Hepatocyte (in vitro differentiated cells): Measurements from ENCODE around the gene VSTM2L. TPM values are rescaled to one million over a fixed set of nuclear protein-coding genes. Genes with fewer than 3 reads are reported as not detected.

ENCODE experiments used
- DNase-seq: peaks from one replicate; pipeline ENCODE4 v3.0.0-alpha.2; 2016; ENCODE audit warnings: low spot score
- H2AFZ ChIP-seq: fragments of 200-600 bp; sonication (generic); 2 replicates; pipeline ENCODE4 v1.6.0; 2016; ENCODE audit warnings: antibody characterized with exemption, mild to moderate bottlenecking
- H3K27ac ChIP-seq: fragments of 200-600 bp; sonication (generic); 2 replicates; pipeline ENCODE4 v1.5.1; 2016; ENCODE audit warnings: mild to moderate bottlenecking
- H3K27me3 ChIP-seq: fragments of 200-600 bp; sonication (generic); 2 replicates; pipeline ENCODE4 v1.6.1; 2016
- H3K36me3 ChIP-seq: fragments of 200-600 bp; sonication (generic); replicated peaks from 2 replicates; pipeline ENCODE4 v1.5.1; 2016; ENCODE audit warnings: low read depth; ENCODE audit not compliant: insufficient read depth
- H3K4me1 ChIP-seq: fragments of 200-600 bp; sonication (generic); 2 replicates; pipeline ENCODE4 v1.5.1; 2016; ENCODE audit warnings: mild to moderate bottlenecking, moderate library complexity; ENCODE audit not compliant: insufficient read depth
- H3K4me2 ChIP-seq: fragments of 200-600 bp; sonication (generic); 2 replicates; pipeline ENCODE4 v1.6.0; 2016
- H3K4me3 ChIP-seq: fragments of 200-600 bp; sonication (generic); 2 replicates; pipeline ENCODE4 v1.5.1; 2016; ENCODE audit warnings: mild to moderate bottlenecking
- H3K79me2 ChIP-seq: fragments of 200-600 bp; sonication (generic); 2 replicates; pipeline ENCODE4 v1.6.0; 2017; ENCODE audit warnings: mild to moderate bottlenecking
- H3K9me2 ChIP-seq: fragments of 200-600 bp; sonication (generic); replicated peaks from 2 replicates; pipeline ENCODE4 v1.6.0; 2017; ENCODE audit warnings: mild to moderate bottlenecking; ENCODE audit not compliant: insufficient read depth
- H3K9me3 ChIP-seq: fragments of 200-600 bp; sonication (generic); 2 replicates; pipeline ENCODE4 v1.5.1; 2016; ENCODE audit warnings: low read depth, mild to moderate bottlenecking
- H4K20me1 ChIP-seq: fragments of 200-600 bp; sonication (generic); 2 replicates; pipeline ENCODE4 v1.6.0; 2016; ENCODE audit warnings: mild to moderate bottlenecking; ENCODE audit not compliant: insufficient read depth, poor library complexity, severe bottlenecking
- EZH2 ChIP-seq: fragments of 200-600 bp; sonication (generic); IDR thresholded peaks from 2 replicates; pipeline ENCODE4 v1.6.1; 2016; ENCODE audit warnings: antibody characterized with exemption, mild to moderate bottlenecking, borderline replicate concordance
- EZH2phosphoT487 ChIP-seq: fragments of 200-600 bp; sonication (generic); IDR thresholded peaks from one replicate; pipeline ENCODE4 v1.6.1; 2018; ENCODE audit warnings: antibody characterized with exemption, mild to moderate bottlenecking, low read depth, moderate library complexity; ENCODE audit not compliant: unreplicated experiment, severe bottlenecking
- WGBS: methylation state at CpG from one replicate; pipeline ENCODE4 v1.1.6; 2016; ENCODE audit warnings: low lambda C conversion rate; ENCODE audit errors: missing lambda C conversion rate; 5-methylcytosine and 5-hydroxymethylcytosine counted together
- polyA plus RNA-seq: library from polyadenylated mRNA; unstranded; fragments of >200 nt; fragmentation: Nextera tagmentation; extraction: Ambion mirVana; gene quantifications from 2 replicates; pipeline ENCODE4 v1.2.1, GENCODE V29; 2016
- total RNA-seq: library from RNA; depleted of rRNA; stranded (reverse); fragments of >200 nt; gene quantifications from 2 replicates; pipeline ENCODE4 v1.2.3, GENCODE V29; 2014
- TF ChIP-seq, protein P1 (sequence below): fragments of 200-600 bp; sonication (generic); IDR thresholded peaks from 2 replicates; pipeline ENCODE4 v1.5.1; 2016; ENCODE audit warnings: antibody characterized with exemption, mild to moderate bottlenecking; ENCODE audit not compliant: poor library complexity

VSTM2L gene
- total and polyA plus RNA-seq, 2 experiments from 2014 or later = 2.5 to 3.7 TPM

DNA sequence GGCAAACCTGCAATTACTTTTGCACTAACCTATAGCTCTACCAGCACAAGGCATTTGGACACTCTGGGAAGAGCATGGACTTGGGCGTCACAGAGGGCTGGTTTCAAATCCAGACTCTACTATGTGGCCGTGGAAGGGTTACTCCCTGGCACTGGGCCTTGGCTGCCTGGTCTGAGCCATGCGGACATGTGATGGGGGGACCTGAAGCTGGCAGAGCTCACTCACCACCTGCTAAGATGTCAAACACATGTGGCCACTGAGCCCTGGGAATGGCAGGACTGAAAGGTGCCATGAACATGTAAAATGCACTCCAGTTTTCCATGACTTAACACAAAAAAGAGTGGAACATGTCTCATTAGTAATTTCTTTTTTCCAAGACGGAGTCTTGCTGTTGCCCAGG is 23.7 kb downstream of the VSTM2L start:
- Histone ChIP-seq H4K20me1 (no peaks in the 10 kb centered on the region), H3K79me2 (no peaks in the 10 kb centered on the region), H3K36me3 (no peaks in the 10 kb centered on the region), H3K4me2 (no peak overlapping the region), H3K9me3 (no peaks in the 10 kb centered on the region), H3K4me3 (no peak overlapping the region), H3K27ac (no peak overlapping the region), H3K27me3 (no peaks in the 10 kb centered on the region), H3K9me2 (no peaks in the 10 kb centered on the region), H2AFZ (no peak overlapping the region), H3K4me1 (no peaks in the 10 kb centered on the region)
- no peak for DNase-seq
- TF ChIP-seq EZH2phosphoT487 = no peak
- TF ChIP-seq, protein P1, sequence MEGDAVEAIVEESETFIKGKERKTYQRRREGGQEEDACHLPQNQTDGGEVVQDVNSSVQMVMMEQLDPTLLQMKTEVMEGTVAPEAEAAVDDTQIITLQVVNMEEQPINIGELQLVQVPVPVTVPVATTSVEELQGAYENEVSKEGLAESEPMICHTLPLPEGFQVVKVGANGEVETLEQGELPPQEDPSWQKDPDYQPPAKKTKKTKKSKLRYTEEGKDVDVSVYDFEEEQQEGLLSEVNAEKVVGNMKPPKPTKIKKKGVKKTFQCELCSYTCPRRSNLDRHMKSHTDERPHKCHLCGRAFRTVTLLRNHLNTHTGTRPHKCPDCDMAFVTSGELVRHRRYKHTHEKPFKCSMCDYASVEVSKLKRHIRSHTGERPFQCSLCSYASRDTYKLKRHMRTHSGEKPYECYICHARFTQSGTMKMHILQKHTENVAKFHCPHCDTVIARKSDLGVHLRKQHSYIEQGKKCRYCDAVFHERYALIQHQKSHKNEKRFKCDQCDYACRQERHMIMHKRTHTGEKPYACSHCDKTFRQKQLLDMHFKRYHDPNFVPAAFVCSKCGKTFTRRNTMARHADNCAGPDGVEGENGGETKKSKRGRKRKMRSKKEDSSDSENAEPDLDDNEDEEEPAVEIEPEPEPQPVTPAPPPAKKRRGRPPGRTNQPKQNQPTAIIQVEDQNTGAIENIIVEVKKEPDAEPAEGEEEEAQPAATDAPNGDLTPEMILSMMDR = no peak
- TF ChIP-seq EZH2 = no peak
- 94% methylated on average over 4 of the region's 4 CpGs for WGBS

DNA sequence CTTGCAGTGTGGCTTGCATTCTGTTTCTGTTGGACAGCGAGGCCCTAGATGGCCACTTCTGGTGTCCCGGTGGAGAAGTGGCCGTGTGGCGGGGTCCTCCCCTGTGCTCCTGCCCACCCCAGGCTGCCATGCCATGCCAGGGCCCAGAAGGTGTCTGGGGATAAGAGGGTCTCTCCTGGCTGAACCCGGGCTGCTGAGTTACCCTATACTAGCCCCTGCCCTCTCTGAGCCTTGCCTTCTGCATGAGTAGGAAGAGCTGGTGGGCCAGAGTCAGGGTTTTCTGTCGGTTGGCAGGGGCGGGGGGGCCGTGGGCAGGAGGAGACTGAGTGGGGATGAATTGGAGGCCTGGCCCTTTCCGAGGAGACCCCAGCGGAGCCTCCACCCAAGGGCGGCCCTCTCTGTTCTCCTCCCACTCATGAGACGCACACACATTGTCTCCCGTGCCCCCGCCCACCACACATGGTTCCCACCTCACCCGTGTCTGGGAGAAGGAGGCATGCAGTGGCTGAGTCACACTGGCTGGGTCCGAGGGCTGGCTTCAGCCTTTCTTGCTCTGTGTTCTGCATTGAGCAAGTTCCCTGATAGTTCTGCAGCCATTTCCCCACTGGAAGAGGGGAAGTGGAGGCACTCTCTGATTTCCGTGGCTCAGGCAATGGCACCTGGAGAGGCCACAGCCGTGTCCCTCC is 24.6 kb downstream of the VSTM2L start:
- Histone ChIP-seq H3K27me3 (no peaks in the 10 kb centered on the region), H2AFZ (no peak overlapping the region), H3K4me2 (no peak overlapping the region), H3K9me3 (no peaks in the 10 kb centered on the region), H3K9me2 (no peaks in the 10 kb centered on the region), H3K36me3 (no peaks in the 10 kb centered on the region), H3K4me3 (no peak overlapping the region), H3K79me2 (no peaks in the 10 kb centered on the region), H4K20me1 (no peaks in the 10 kb centered on the region), H3K4me1 (no peaks in the 10 kb centered on the region), H3K27ac (no peak overlapping the region)
- 86% methylated on average over 16 of the region's 18 CpGs for WGBS
- DNase-seq = no peak
- no peak for TF ChIP-seq EZH2
- TF ChIP-seq, protein P1 = no peak
- TF ChIP-seq EZH2phosphoT487 = no peak

DNA sequence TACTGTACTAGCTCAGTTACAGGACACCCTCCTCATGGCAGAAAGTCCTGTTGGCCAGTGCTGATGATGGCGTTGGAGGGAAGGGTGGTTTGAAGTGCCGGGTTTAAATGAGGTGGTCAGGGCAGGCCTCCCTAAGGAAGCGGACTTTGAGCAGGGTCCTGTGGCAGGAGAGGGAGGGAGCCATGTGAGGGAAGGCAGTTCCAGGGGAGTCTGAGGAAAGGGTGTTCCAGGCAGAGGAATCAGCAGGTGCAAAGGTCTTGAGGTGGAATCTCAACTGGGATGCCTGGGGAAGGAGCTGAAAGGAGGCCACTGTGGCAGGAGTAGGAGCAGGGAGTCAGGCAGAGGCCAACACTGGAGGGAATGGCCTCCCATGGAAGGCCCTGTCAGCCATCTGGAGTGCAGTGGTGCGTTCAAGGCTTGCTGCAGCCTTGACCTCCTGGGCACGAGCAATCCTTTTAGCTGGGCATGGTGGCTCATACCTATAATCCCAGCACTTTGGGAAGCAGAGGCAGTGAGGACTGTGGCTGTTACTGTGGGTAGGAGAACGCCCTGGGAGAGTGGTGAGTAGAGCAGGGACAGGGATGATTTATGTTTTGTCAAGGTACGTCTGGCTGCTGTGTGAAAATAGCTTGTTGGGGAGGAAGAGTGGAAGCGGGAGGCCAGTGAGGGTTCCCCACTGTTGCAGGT is 26.2 kb downstream of the VSTM2L start:
- H3K36me3 ChIP-seq = no peaks in the 10 kb centered on the region
- no peaks in the 10 kb centered on the region for H3K4me1 ChIP-seq
- no peaks in the 10 kb centered on the region for H3K9me3 ChIP-seq
- H4K20me1 ChIP-seq = no peaks in the 10 kb centered on the region
- 78% methylated on average over 8 of the region's 8 CpGs for WGBS
- no peaks in the 10 kb centered on the region for H3K9me2 ChIP-seq
- no peak overlapping the region for H3K4me3 ChIP-seq
- no peaks in the 10 kb centered on the region for H3K79me2 ChIP-seq
- TF ChIP-seq, protein P1 = no peak
- TF ChIP-seq EZH2phosphoT487 = no peak
- no peak for TF ChIP-seq EZH2
- H3K27ac ChIP-seq = no peak overlapping the region
- H2AFZ ChIP-seq = no peak overlapping the region
- no peaks in the 10 kb centered on the region for H3K27me3 ChIP-seq
- H3K4me2 ChIP-seq = no peak overlapping the region
- DNase-seq = no peak
